GM12878 (cell line): ENCODE data around the gene BAZ2B. TPM values are rescaled to one million over a fixed set of nuclear protein-coding genes. Genes with fewer than 3 reads are reported as not detected.

Experiments
- ATF7 ChIP-seq: fragments of 450-650 bp; IDR thresholded peaks from 2 replicates; pipeline ENCODE4 v1.6.1; 2016; ENCODE audit warnings: low read depth, mild to moderate bottlenecking
- BHLHE40 ChIP-seq, 2 experiments: fragments of 450-650 bp in 1 of 2; IDR thresholded peaks; 2 replicates each; pipeline ENCODE4 v1.6.1; 2011 to 2017; ENCODE audit warnings: low read depth in 2 of 2, borderline replicate concordance in 1 of 2, improper control_type of control experiment in 1 of 2, low read length in 1 of 2, mild to moderate bottlenecking in 1 of 2
- BMI1 ChIP-seq: fragments of 450-650 bp; IDR thresholded peaks from 2 replicates; pipeline ENCODE4 v1.6.1; 2016; ENCODE audit warnings: mild to moderate bottlenecking, moderate library complexity, borderline replicate concordance
- CEBPB ChIP-seq, 2 experiments: fragments of 150-350 bp in 1 of 2; IDR thresholded peaks; 2 replicates each; pipeline ENCODE4 v1.6.1; 2012 to 2014; ENCODE audit warnings: low read depth in 2 of 2, low read length in 2 of 2, borderline replicate concordance in 1 of 2, inconsistent platforms in 1 of 2
- CHD2 ChIP-seq: IDR thresholded peaks from 2 replicates; pipeline ENCODE4 v1.6.1; 2011; ENCODE audit warnings: low read depth, low read length, improper control_type of control experiment, borderline replicate concordance
- CREM ChIP-seq: IDR thresholded peaks from 2 replicates; pipeline ENCODE4 v1.6.1; 2014; ENCODE audit warnings: antibody characterized with exemption, low read depth
- FOXK2 ChIP-seq: fragments of 450-650 bp; IDR thresholded peaks from 2 replicates; pipeline ENCODE4 v1.6.1; 2017; ENCODE audit warnings: mild to moderate bottlenecking, moderate library complexity
- HDAC2 ChIP-seq: fragments of 200-600 bp; sonication (generic); IDR thresholded peaks from 2 replicates; pipeline ENCODE4 v1.6.1; 2017
- NFXL1 ChIP-seq: fragments of 450-650 bp; IDR thresholded peaks from 2 replicates; pipeline ENCODE4 v1.6.1; 2017; ENCODE audit warnings: antibody characterized with exemption, mild to moderate bottlenecking, borderline replicate concordance
- NR2C1 ChIP-seq: fragments of 450-650 bp; IDR thresholded peaks from 2 replicates; pipeline ENCODE4 v1.6.1; 2017; ENCODE audit warnings: antibody characterized with exemption, mild to moderate bottlenecking, moderate library complexity
- RBBP5 ChIP-seq: fragments of 200-600 bp; sonication (generic); conservative IDR thresholded peaks from 2 replicates; pipeline ENCODE4 v1.6.1; 2016
- SIX5 ChIP-seq: IDR thresholded peaks from 2 replicates; pipeline ENCODE4 v1.6.1; 2011; ENCODE audit warnings: mild to moderate bottlenecking, low read depth, low read length, moderate library complexity; ENCODE audit not compliant: severe bottlenecking
- SUZ12 ChIP-seq: fragments of 200-600 bp; sonication (generic); IDR thresholded peaks from one replicate; pipeline ENCODE4 v1.6.1; 2018; ENCODE audit warnings: antibody characterized with exemption, mild to moderate bottlenecking; ENCODE audit not compliant: unreplicated experiment
- TCF3 ChIP-seq: IDR thresholded peaks from 2 replicates; pipeline ENCODE4 v1.6.1; 2012; ENCODE audit warnings: low read depth, mild to moderate bottlenecking, low read length, borderline replicate concordance; ENCODE audit not compliant: insufficient read depth
- YBX1 ChIP-seq: fragments of 450-650 bp; IDR thresholded peaks from 2 replicates; pipeline ENCODE4 v1.6.1; 2016; ENCODE audit warnings: antibody characterized with exemption
- ZNF384 ChIP-seq: IDR thresholded peaks from 2 replicates; pipeline ENCODE4 v1.6.1; 2012; ENCODE audit warnings: low read depth, mild to moderate bottlenecking, low read length, improper control_type of control experiment, borderline replicate concordance
- polyA plus RNA-seq, 11 experiments: library from polyadenylated mRNA; depleted of rRNA in 4 of 11; unstranded in 6 of 11; stranded (reverse) in 5 of 11; fragments of >200 nt; fragmentation: Nextera tagmentation in 4 of 11; fragmentation: Illumina TruSeq in 1 of 11; extraction: Ambion mirVana in 4 of 11; extraction: Trizol in 1 of 11; gene quantifications; 1 replicate in 1 of 11; 2 replicates in 10 of 11; pipeline versions ENCODE4 v1.2.1 to v1.2.3, GENCODE V29; 2011 to 2016; ENCODE audit warnings: inconsistent platforms in 2 of 11, missing spikeins in 2 of 11, low read depth in 1 of 11
- total RNA-seq, 4 experiments: library from RNA; depleted of rRNA in 3 of 4; stranded (reverse); fragments of >200 nt in 3 of 4; fragmentation: Illumina TruSeq in 1 of 4; extraction: Trizol in 1 of 4; gene quantifications; 2 replicates each; pipeline versions ENCODE4 v1.2.1 to v1.2.3, GENCODE V29; 2013 to 2021
- TF ChIP-seq, protein P1 (sequence below): IDR thresholded peaks from 2 replicates; pipeline ENCODE4 v1.6.1; 2011; ENCODE audit warnings: borderline replicate concordance, low read depth, mild to moderate bottlenecking, moderate library complexity, mixed read lengths, low read length; ENCODE audit not compliant: insufficient read depth; ENCODE audit errors: extremely low read length
- TF ChIP-seq, protein P2 (sequence below): fragments of 450-650 bp; IDR thresholded peaks from 2 replicates; pipeline ENCODE4 v1.6.1; 2017; ENCODE audit warnings: borderline replicate concordance
- TF ChIP-seq, protein P3 (sequence below): fragments of 450-650 bp; IDR thresholded peaks from 2 replicates; pipeline ENCODE4 v1.6.1; 2017; ENCODE audit warnings: mild to moderate bottlenecking, low read depth, inconsistent platforms; ENCODE audit not compliant: poor library complexity, severe bottlenecking
- TF ChIP-seq, protein P4 (sequence below): IDR thresholded peaks from 2 replicates; pipeline ENCODE4 v1.6.1; 2011; ENCODE audit warnings: low read depth, low read length, improper control_type of control experiment, borderline replicate concordance
- TF ChIP-seq, protein P5 (sequence below): fragments of 450-650 bp; IDR thresholded peaks from 2 replicates; pipeline ENCODE4 v1.6.1; 2017; ENCODE audit warnings: antibody characterized with exemption, mild to moderate bottlenecking, moderate library complexity

BAZ2B gene
- total and polyA plus RNA-seq, 10 of the 15 experiments (the other 5 are each of a cell fraction or from before 2014, with no cell fraction given) = 8.8 to 49.7 (median 24.7) TPM

DNA sequence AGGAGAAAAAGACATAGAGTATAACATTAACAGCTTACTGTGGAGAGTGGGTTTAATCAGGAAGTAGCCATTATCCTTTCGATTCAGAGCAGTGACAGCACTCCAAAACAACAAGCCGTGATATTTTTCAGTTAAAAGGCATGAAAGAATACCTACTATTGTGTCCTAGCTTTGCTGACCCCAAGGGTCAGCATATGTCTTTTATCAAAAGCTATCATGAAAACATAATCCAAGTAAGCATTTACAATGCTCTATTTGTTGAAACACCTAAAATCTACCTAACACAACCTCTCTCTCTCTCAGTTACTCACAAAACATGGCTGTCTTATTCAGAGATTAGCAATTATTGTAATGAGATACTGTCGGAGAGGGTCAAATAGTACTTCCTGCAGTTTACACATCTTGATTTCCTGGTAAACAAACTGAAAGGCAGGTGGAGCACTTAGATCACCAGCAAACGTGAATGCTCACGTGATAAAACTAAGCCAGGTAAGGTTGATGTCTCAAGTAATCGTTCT is 100.0 kb downstream of the BAZ2B start (continued):
- TF ChIP-seq, protein P1, sequence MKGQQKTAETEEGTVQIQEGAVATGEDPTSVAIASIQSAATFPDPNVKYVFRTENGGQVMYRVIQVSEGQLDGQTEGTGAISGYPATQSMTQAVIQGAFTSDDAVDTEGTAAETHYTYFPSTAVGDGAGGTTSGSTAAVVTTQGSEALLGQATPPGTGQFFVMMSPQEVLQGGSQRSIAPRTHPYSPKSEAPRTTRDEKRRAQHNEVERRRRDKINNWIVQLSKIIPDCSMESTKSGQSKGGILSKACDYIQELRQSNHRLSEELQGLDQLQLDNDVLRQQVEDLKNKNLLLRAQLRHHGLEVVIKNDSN = peak; percentile 33
- no peak for TF ChIP-seq ZNF384
- TF ChIP-seq BMI1 = no peak
- TF ChIP-seq CREM = no peak
- peak; percentile 89 for TF ChIP-seq NR2C1
- TF ChIP-seq TCF3 = no peak
- TF ChIP-seq RBBP5 = no peak
- TF ChIP-seq ATF7 = peak; percentile 33; the same call in 1 of the 2 replicates
- TF ChIP-seq NFXL1 = no peak
- TF ChIP-seq FOXK2 = no peak
- TF ChIP-seq BHLHE40 (IDR thresholded peaks at IDR 0.05; ENCODE audit: borderline replicate concordance in 1 of 2, low read depth in 2 of 2, low read length in 1 of 2) = peak; percentile 92 to 95
- no peak for TF ChIP-seq HDAC2
- no peak for TF ChIP-seq SIX5
- TF ChIP-seq YBX1 = no peak
- no peak for TF ChIP-seq CHD2
- TF ChIP-seq, protein P2, sequence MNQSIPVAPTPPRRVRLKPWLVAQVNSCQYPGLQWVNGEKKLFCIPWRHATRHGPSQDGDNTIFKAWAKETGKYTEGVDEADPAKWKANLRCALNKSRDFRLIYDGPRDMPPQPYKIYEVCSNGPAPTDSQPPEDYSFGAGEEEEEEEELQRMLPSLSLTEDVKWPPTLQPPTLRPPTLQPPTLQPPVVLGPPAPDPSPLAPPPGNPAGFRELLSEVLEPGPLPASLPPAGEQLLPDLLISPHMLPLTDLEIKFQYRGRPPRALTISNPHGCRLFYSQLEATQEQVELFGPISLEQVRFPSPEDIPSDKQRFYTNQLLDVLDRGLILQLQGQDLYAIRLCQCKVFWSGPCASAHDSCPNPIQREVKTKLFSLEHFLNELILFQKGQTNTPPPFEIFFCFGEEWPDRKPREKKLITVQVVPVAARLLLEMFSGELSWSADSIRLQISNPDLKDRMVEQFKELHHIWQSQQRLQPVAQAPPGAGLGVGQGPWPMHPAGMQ = no peak
- TF ChIP-seq, protein P3, sequence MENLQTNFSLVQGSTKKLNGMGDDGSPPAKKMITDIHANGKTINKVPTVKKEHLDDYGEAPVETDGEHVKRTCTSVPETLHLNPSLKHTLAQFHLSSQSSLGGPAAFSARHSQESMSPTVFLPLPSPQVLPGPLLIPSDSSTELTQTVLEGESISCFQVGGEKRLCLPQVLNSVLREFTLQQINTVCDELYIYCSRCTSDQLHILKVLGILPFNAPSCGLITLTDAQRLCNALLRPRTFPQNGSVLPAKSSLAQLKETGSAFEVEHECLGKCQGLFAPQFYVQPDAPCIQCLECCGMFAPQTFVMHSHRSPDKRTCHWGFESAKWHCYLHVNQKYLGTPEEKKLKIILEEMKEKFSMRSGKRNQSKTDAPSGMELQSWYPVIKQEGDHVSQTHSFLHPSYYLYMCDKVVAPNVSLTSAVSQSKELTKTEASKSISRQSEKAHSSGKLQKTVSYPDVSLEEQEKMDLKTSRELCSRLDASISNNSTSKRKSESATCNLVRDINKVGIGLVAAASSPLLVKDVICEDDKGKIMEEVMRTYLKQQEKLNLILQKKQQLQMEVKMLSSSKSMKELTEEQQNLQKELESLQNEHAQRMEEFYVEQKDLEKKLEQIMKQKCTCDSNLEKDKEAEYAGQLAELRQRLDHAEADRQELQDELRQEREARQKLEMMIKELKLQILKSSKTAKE = no peak
- TF ChIP-seq, protein P4, sequence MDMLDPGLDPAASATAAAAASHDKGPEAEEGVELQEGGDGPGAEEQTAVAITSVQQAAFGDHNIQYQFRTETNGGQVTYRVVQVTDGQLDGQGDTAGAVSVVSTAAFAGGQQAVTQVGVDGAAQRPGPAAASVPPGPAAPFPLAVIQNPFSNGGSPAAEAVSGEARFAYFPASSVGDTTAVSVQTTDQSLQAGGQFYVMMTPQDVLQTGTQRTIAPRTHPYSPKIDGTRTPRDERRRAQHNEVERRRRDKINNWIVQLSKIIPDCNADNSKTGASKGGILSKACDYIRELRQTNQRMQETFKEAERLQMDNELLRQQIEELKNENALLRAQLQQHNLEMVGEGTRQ = peak; percentile 46; the same call in 1 of the 2 replicates
- TF ChIP-seq, protein P5, sequence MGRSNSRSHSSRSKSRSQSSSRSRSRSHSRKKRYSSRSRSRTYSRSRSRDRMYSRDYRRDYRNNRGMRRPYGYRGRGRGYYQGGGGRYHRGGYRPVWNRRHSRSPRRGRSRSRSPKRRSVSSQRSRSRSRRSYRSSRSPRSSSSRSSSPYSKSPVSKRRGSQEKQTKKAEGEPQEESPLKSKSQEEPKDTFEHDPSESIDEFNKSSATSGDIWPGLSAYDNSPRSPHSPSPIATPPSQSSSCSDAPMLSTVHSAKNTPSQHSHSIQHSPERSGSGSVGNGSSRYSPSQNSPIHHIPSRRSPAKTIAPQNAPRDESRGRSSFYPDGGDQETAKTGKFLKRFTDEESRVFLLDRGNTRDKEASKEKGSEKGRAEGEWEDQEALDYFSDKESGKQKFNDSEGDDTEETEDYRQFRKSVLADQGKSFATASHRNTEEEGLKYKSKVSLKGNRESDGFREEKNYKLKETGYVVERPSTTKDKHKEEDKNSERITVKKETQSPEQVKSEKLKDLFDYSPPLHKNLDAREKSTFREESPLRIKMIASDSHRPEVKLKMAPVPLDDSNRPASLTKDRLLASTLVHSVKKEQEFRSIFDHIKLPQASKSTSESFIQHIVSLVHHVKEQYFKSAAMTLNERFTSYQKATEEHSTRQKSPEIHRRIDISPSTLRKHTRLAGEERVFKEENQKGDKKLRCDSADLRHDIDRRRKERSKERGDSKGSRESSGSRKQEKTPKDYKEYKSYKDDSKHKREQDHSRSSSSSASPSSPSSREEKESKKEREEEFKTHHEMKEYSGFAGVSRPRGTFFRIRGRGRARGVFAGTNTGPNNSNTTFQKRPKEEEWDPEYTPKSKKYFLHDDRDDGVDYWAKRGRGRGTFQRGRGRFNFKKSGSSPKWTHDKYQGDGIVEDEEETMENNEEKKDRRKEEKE = no peak
- TF ChIP-seq CEBPB (IDR thresholded peaks at IDR 0.05; ENCODE audit: borderline replicate concordance in 1 of 2, low read depth in 2 of 2, low read length in 2 of 2) = no peak
- no peak for TF ChIP-seq SUZ12
